Keratinocyte (primary cell): Measurements from ENCODE around the gene BAIAP2L2. TPM values are rescaled to one million over a fixed set of nuclear protein-coding genes. Genes with fewer than 3 reads are reported as not detected.

Source experiments
- DNase-seq: peaks from one replicate; pipeline ENCODE4 v3.0.0-alpha.2; 2011; ENCODE audit warnings: low read depth, missing footprints, low spot score
- FAIRE-seq: peaks from 2 replicates; lab custom pipeline; 2011; peaks lifted over from hg19 to GRCh38; lab: Jason Lieb, UNC
- H2AFZ ChIP-seq: 2 replicates; pipeline ENCODE4 v1.6.0; 2012; ENCODE audit warnings: low read length, control low read depth, inconsistent platforms; ENCODE audit not compliant: control insufficient read depth
- H3K27ac ChIP-seq: 2 replicates; pipeline ENCODE4 v1.5.1; 2011; ENCODE audit warnings: low read length; ENCODE audit not compliant: control insufficient read depth, insufficient read depth
- H3K27me3 ChIP-seq: 3 replicates; pipeline ENCODE4 v1.6.0; 2011; ENCODE audit warnings: low read length; ENCODE audit not compliant: control insufficient read depth, insufficient read depth; ENCODE audit errors: extremely low read depth
- H3K36me3 ChIP-seq, 2 experiments: 2 replicates in 1 of 2; 3 replicates in 1 of 2; pipeline ENCODE4 v1.5.1; 2011; ENCODE audit warnings: low read length in 2 of 2, mild to moderate bottlenecking in 1 of 2; ENCODE audit not compliant: control insufficient read depth in 2 of 2, insufficient read depth in 2 of 2; ENCODE audit errors: extremely low read depth in 1 of 2
- H3K4me1 ChIP-seq: 3 replicates; pipeline ENCODE4 v1.5.1; 2011; ENCODE audit warnings: low read length; ENCODE audit not compliant: control insufficient read depth, insufficient read depth; ENCODE audit errors: extremely low read depth
- H3K4me2 ChIP-seq: 3 replicates; pipeline ENCODE4 v1.6.0; 2011; ENCODE audit warnings: low read depth, low read length; ENCODE audit not compliant: control insufficient read depth, insufficient read depth; ENCODE audit errors: extremely low read depth
- H3K4me3 ChIP-seq, 3 experiments: fragments of 200-600 bp in 1 of 3; sonication (generic) in 1 of 3; 2 replicates in 2 of 3; 3 replicates in 1 of 3; pipeline ENCODE4 v1.5.1; 2011 to 2016; ENCODE audit warnings: low read length in 3 of 3, mild to moderate bottlenecking in 3 of 3, control low read depth in 2 of 3, inconsistent platforms in 1 of 3, low read depth in 1 of 3, mixed read lengths in 1 of 3, mixed run types in 1 of 3, moderate library complexity in 1 of 3; ENCODE audit not compliant: control insufficient read depth in 2 of 3, insufficient read depth in 2 of 3; ENCODE audit errors: extremely low read depth in 1 of 3
- H3K79me2 ChIP-seq: 2 replicates; pipeline ENCODE4 v1.6.0; 2012; ENCODE audit warnings: low read length; ENCODE audit not compliant: control insufficient read depth, insufficient read depth
- H3K9ac ChIP-seq: 3 replicates; pipeline ENCODE4 v1.6.0; 2011; ENCODE audit warnings: low read length; ENCODE audit not compliant: control insufficient read depth, insufficient read depth; ENCODE audit errors: extremely low read depth
- H3K9me1 ChIP-seq: 3 replicates; pipeline ENCODE4 v1.6.0; 2011; ENCODE audit warnings: low read length; ENCODE audit not compliant: control insufficient read depth, insufficient read depth; ENCODE audit errors: extremely low read depth
- H3K9me3 ChIP-seq: 2 replicates; pipeline ENCODE4 v1.5.1; 2012; ENCODE audit warnings: low read depth, low read length; ENCODE audit not compliant: control insufficient read depth
- H4K20me1 ChIP-seq: 3 replicates; pipeline ENCODE4 v1.6.0; 2011; ENCODE audit warnings: low read length; ENCODE audit not compliant: control insufficient read depth, insufficient read depth; ENCODE audit errors: extremely low read depth
- CTCF ChIP-seq, 3 experiments: IDR thresholded peaks in 1 of 3; conservative IDR thresholded peaks in 1 of 3; optimal IDR thresholded peaks in 1 of 3; 2 replicates in 2 of 3; 3 replicates in 1 of 3; pipeline versions ENCODE3 to v1.5.1; 2011; ENCODE audit warnings: low read length in 3 of 3, mild to moderate bottlenecking in 3 of 3, moderate library complexity in 2 of 3, control low read depth in 1 of 3, inconsistent platforms in 1 of 3; ENCODE audit not compliant: insufficient read depth in 2 of 3; ENCODE audit errors: extremely low read depth in 1 of 3
- EZH2 ChIP-seq: IDR thresholded peaks from one replicate; pipeline ENCODE4 v1.6.1; 2012; ENCODE audit warnings: inconsistent platforms, mild to moderate bottlenecking, low read length, moderate library complexity
- dilution Hi-C: fragments of 300-500 bp; cut with MboI; formaldehyde crosslinking; loops from one replicate; pipeline ENCODE4 v1.7.0; 2020; ENCODE audit warnings: low sequenced_read_pairs; ENCODE audit not compliant: extremely low pct_ligation_motif_present
- polyA plus RNA-seq, 5 experiments: library from polyadenylated mRNA; depleted of rRNA in 3 of 5; stranded (reverse) in 3 of 5; stranded (forward) in 1 of 5; unstranded in 1 of 5; fragments of >200 nt; gene quantifications; 1 replicate in 1 of 5; 2 replicates in 3 of 5; 3 replicates in 1 of 5; pipeline versions ENCODE4 v1.2.1 to v1.2.3, GENCODE V29; 2011 to 2012; ENCODE audit warnings: missing spikeins in 2 of 5, low read depth in 1 of 5, low replicate concordance in 1 of 5

The BAIAP2L2 gene
- polyA plus RNA-seq, 1 donor (not counting 4 experiments of a cell fraction or from before 2014, with no cell fraction given): 2.3 TPM

DNA sequence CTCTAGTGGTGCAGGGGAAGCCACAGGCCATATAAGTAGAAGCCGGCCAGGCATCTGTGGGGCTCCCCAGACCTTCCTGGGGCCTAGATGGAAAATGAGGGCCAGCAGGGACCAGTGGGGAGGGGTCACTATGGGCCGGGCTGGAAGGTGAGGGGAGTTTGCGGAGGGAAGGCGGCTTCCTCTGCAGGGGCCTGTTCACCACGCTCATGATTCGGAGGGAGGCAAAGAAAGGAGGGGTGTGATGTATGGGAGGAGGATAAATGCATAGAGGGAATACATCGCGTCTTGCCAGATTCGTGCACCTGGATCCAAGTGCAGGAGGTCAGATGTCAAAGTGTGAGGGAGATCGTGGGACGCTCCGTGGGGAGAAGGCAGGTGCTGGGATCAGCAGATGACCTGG lies 33.4 kb downstream of the BAIAP2L2 start:
- peaks cover 16% of the 10 kb centered on the region for H3K27me3 ChIP-seq
- H3K79me2 ChIP-seq: no peaks in the 10 kb centered on the region
- TF ChIP-seq EZH2 (no peak), CTCF (optimal IDR thresholded peaks at IDR 0.05 in 1 of 3, IDR thresholded peaks at IDR 0.05 in 1 of 3, conservative IDR thresholded peaks at IDR 0.05 in 1 of 3; ENCODE audit: extremely low read depth in 1 of 3, insufficient read depth in 2 of 3, low read length in 3 of 3) (no peak)
- no peak overlapping the region for H3K4me2 ChIP-seq
- FAIRE-seq: no peak
- DNase-seq: no peak
- peaks cover 9 to 12% of the 10 kb centered on the region in 2 experiments for H3K36me3 ChIP-seq
- H2AFZ ChIP-seq: no peak overlapping the region
- no peak overlapping the region for H3K4me3 ChIP-seq
- dilution Hi-C loops: no loop called here
- H3K9me1 ChIP-seq: no peaks in the 10 kb centered on the region
- H4K20me1 ChIP-seq: no peaks in the 10 kb centered on the region
- H3K4me1 ChIP-seq: no peaks in the 10 kb centered on the region
- no peak overlapping the region for H3K27ac ChIP-seq
- H3K9ac ChIP-seq: no peak overlapping the region
- H3K9me3 ChIP-seq: no peaks in the 10 kb centered on the region

- no peak overlapping the region for H3K27ac ChIP-seq
- H3K9me3 ChIP-seq: no peaks in the 10 kb centered on the region
- H3K79me2 ChIP-seq: no peaks in the 10 kb centered on the region
- DNase-seq (no peak), FAIRE-seq (no peak)
- H3K4me3 ChIP-seq: no peak overlapping the region
- no peak overlapping the region for H2AFZ ChIP-seq
- no peaks in the 10 kb centered on the region for H4K20me1 ChIP-seq
- no peaks in the 10 kb centered on the region for H3K9me1 ChIP-seq
- H3K4me2 ChIP-seq: no peak overlapping the region
- H3K36me3 ChIP-seq: peaks cover 12 to 17% of the 10 kb centered on the region in 2 experiments
- dilution Hi-C loops: no loop called here
- no peak overlapping the region for H3K9ac ChIP-seq
- no peak for TF ChIP-seq CTCF (optimal IDR thresholded peaks at IDR 0.05 in 1 of 3, IDR thresholded peaks at IDR 0.05 in 1 of 3, conservative IDR thresholded peaks at IDR 0.05 in 1 of 3; ENCODE audit: extremely low read depth in 1 of 3, insufficient read depth in 2 of 3, low read length in 3 of 3)
- TF ChIP-seq EZH2: no peak
- H3K27me3 ChIP-seq: peaks cover 6% of the 10 kb centered on the region
- H3K4me1 ChIP-seq: no peaks in the 10 kb centered on the region
These were observed 34.5 kb downstream of the BAIAP2L2 start for GRCh38 chr22:38075961-38076360.
